ENCODE results near the gene TNFRSF8. TPM values are rescaled to one million over a fixed set of nuclear protein-coding genes. Genes with fewer than 3 reads are reported as not detected.

Gene TNFRSF8
- 1 to 10 TPM in 2 of 4 donors, under 1 TPM in 2; 0.26 to 2.4 (median 0.85) TPM for total RNA-seq

DNA sequence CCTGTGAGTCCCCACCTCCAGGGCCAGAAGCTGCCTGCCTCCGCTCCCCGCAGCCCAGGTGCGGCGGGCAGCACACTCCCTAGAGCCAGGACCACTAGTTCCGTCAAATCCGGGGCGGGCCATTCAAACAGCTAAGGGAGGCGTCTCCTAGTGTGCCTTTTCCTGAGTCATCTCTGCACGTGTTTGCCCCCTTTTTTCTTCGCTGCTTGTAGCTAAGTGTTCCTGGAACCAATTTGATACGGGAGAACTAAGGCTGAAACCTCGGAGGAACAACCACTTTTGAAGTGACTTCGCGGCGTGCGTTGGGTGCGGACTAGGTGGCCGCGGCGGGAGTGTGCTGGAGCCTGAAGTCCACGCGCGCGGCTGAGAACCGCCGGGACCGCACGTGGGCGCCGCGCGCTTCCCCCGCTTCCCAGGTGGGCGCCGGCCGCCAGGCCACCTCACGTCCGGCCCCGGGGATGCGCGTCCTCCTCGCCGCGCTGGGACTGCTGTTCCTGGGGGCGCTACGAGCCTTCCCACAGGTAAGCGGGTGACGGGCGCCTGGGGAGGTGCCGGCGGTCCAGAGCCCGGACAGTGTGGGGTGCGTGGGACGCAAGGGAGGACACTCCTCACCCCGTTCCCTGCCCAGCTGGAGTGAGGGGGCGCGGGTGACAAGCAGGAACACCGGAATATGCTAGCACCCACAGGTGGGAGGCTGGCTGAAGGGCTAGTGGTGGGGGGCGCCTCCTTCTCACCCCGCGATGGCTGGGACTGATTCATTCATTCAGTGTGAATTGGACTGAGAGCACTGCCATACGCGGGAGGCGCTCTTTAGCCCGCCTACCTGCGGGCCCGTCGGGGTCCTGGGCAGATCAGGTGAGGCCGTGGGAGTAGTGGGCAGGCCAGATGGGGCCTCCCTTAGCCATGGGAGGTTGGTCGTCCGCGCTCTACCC lies at the start of gene TNFRSF8:
TSS of gene TNFRSF8 (plus strand) at position 163 of the 932 bp plus-strand sequence. CDS start at position 459, 296 bp downstream.
- Histone ChIP-seq H3K4me1 (peaks cover 0 to 11% of the 10 kb centered on the region in 2 donors), H3K27ac (no peak within 1 kb of the TSS), H3K36me3 (no peaks in the 10 kb centered on the region), H3K9me3 (no peaks in the 10 kb centered on the region), H3K27me3 (peaks cover 4 to 9% of the 10 kb centered on the region in 2 donors), H3K4me3 (no peak within 1 kb of the TSS)
- DNase-seq = no peak
- no peak for TF ChIP-seq POLR2A (IDR thresholded peaks at IDR 0.05)
- TF ChIP-seq, protein P1, sequence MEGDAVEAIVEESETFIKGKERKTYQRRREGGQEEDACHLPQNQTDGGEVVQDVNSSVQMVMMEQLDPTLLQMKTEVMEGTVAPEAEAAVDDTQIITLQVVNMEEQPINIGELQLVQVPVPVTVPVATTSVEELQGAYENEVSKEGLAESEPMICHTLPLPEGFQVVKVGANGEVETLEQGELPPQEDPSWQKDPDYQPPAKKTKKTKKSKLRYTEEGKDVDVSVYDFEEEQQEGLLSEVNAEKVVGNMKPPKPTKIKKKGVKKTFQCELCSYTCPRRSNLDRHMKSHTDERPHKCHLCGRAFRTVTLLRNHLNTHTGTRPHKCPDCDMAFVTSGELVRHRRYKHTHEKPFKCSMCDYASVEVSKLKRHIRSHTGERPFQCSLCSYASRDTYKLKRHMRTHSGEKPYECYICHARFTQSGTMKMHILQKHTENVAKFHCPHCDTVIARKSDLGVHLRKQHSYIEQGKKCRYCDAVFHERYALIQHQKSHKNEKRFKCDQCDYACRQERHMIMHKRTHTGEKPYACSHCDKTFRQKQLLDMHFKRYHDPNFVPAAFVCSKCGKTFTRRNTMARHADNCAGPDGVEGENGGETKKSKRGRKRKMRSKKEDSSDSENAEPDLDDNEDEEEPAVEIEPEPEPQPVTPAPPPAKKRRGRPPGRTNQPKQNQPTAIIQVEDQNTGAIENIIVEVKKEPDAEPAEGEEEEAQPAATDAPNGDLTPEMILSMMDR (IDR thresholded peaks at IDR 0.05) = no peak
- intact Hi-C loops (cut with DNase I; ENCODE audit: low total_unique reads) = no loop called here

DNA sequence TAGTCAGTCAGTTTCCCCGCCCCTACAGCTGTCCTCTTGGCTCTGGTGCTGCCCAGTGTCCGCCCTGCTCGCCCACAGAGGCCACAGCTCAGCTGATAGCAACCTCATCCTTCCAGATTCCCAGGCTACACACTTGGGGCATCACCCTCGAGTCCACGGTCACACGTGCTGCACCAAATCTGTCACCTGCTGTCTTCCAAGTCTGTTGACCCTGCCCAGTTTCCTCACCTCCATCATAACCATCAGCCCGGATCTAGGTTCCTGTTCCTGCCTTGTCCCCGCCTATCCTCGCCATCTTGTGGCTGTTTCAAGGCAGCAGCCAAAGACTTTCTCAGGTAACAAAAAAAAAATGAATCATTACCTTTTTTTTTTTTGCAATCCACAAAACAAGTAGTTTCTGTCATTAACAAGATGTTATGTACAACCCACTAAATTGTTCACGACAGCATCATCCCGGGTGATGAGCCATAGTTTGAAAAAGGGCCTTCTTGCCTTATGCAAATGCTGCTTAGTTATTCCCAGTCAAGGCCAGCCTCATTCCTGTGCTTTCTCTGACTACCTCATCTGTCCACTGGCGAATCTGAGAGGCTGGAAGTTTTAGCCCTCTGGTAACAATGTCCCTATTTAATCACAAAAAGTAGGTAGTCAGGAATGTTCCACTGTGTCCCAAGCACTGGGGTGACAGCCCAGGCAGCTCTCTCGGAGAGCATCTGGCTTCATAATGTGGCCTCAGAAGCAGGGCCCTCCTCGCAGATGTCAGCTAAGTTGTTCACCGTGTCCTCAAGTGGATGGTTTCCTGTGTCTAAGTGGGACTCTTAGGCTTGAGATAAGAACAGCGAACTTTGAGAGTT lies 48.7 kb upstream of the TNFRSF8 start:
- no peaks in the 10 kb centered on the region for H3K9me3 ChIP-seq
- H3K4me3 ChIP-seq = no peak overlapping the region
- H3K36me3 ChIP-seq = no peaks in the 10 kb centered on the region
- TF ChIP-seq, protein P1 (IDR thresholded peaks at IDR 0.05) = no peak
- TF ChIP-seq POLR2A (IDR thresholded peaks at IDR 0.05) = no peak
- H3K4me1 ChIP-seq = no peaks in the 10 kb centered on the region
- no peaks in the 10 kb centered on the region for H3K27me3 ChIP-seq
- peak overlapping the region in 1 of 2 donors; percentile 6 for H3K27ac ChIP-seq
- DNase-seq = no peak
- intact Hi-C loops (cut with DNase I; ENCODE audit: low total_unique reads) = no loop called here

DNA sequence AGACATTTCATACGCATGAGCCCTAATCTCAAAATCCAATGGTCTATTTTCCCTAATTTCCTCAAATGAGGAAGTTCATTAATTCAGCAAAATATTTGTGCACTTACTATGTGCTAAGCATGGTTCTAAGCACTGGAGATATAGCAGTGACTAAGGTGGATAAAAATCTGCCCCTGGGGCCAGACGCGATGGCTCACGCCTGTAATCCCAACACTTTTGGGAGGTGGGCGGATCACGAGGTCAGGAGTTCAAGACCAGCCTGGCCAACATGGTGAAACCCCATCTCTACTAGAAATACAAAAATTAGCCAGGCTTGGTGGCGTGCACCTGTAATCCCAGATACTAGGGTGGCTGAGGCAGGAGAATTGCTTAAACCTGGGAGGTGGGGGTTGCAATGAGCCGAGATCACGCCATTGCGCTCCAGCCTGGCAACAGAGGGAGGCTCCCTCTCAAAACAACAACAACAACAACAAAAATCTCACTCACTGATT lies 48.1 kb upstream of the TNFRSF8 start:
- DNase-seq = no peak
- TF ChIP-seq, protein P1 (IDR thresholded peaks at IDR 0.05) = no peak
- TF ChIP-seq POLR2A (IDR thresholded peaks at IDR 0.05) = no peak
- Histone ChIP-seq H3K27me3 (no peaks in the 10 kb centered on the region), H3K4me1 (no peaks in the 10 kb centered on the region), H3K4me3 (no peak overlapping the region), H3K27ac (no peak overlapping the region), H3K9me3 (no peaks in the 10 kb centered on the region), H3K36me3 (no peaks in the 10 kb centered on the region)
- intact Hi-C loops (cut with DNase I; ENCODE audit: low total_unique reads) = no loop called here

DNA sequence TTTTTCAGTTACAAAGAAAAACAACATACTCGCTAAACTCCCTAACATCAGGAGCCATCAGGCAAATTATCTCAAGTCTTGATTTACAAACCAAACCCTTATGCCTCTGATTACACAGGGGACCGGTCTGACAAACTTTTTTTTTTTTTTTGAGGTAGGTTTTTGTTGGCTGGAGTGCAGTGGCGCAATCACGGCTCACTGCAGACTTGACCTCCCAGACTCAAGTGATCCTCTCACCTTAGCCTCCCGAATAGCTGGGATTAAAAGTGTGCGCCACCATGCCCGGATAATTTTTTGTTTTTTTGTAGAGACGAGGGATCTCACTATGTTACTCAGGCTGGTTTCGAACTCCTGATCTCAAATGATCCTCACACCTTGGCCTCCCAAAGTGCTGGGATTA lies 47.6 kb upstream of the TNFRSF8 start:
- intact Hi-C loops (cut with DNase I; ENCODE audit: low total_unique reads) = no loop called here

More for the DNA sequence above, 47.6 kb upstream of the TNFRSF8 start:
- DNase-seq = no peak
- H3K27me3 ChIP-seq = no peaks in the 10 kb centered on the region
- no peak overlapping the region for H3K4me3 ChIP-seq
- H3K9me3 ChIP-seq = no peaks in the 10 kb centered on the region
- H3K27ac ChIP-seq = no peak overlapping the region
- H3K4me1 ChIP-seq = no peaks in the 10 kb centered on the region
- H3K36me3 ChIP-seq = no peaks in the 10 kb centered on the region
- TF ChIP-seq, protein P1 (IDR thresholded peaks at IDR 0.05) = no peak
- no peak for TF ChIP-seq POLR2A (IDR thresholded peaks at IDR 0.05)
